Endothelial cell of umbilical vein (primary cell): Measurements from ENCODE around the gene ZSCAN5A.

Experiments used
- CTCF ChIP-seq, 2 donors: IDR thresholded peaks; 1 replicate in 1 of 2; 2 replicates in 1 of 2; pipeline ENCODE4 v1.5.1; 2011; ENCODE audit warnings: low read length in 2 of 2, mild to moderate bottlenecking in 2 of 2, moderate library complexity in 2 of 2, control low read depth in 1 of 2, inconsistent platforms in 1 of 2, low read depth in 1 of 2; ENCODE audit not compliant: insufficient read depth in 1 of 2; ENCODE audit errors: extremely low read depth in 1 of 2
- EZH2 ChIP-seq: IDR thresholded peaks from 2 replicates; pipeline ENCODE4 v1.6.1; 2012; ENCODE audit warnings: borderline replicate concordance, low read depth, mild to moderate bottlenecking, moderate library complexity, low read length, inconsistent platforms; ENCODE audit not compliant: severe bottlenecking
- FOS ChIP-seq: IDR thresholded peaks from 2 replicates; pipeline ENCODE4 v1.6.1; 2011; ENCODE audit warnings: mild to moderate bottlenecking, low read length, moderate library complexity, borderline replicate concordance; ENCODE audit not compliant: insufficient read depth
- GATA2 ChIP-seq: IDR thresholded peaks from 2 replicates; pipeline ENCODE4 v1.7.0; 2011; ENCODE audit warnings: low read depth, mild to moderate bottlenecking, moderate library complexity, mixed read lengths, low read length; ENCODE audit not compliant: insufficient read length, insufficient read depth
- JUN ChIP-seq: IDR thresholded peaks from 2 replicates; pipeline ENCODE4 v1.6.1; 2011; ENCODE audit warnings: borderline replicate concordance, low read depth; ENCODE audit not compliant: insufficient read length, insufficient read depth
- MAX ChIP-seq: IDR thresholded peaks from 2 replicates; pipeline ENCODE4 v1.6.1; 2011; ENCODE audit not compliant: insufficient read depth, insufficient read length
- MYC ChIP-seq: IDR thresholded peaks from one replicate; pipeline ENCODE4 v1.6.1; 2011; ENCODE audit warnings: mild to moderate bottlenecking, low read depth, low read length
- POLR2A ChIP-seq: IDR thresholded peaks from 2 replicates; pipeline ENCODE4 v1.6.1; 2012; ENCODE audit warnings: low read depth, mild to moderate bottlenecking, control low read depth, low read length
- POLR2AphosphoS5 ChIP-seq: IDR thresholded peaks from 2 replicates; pipeline ENCODE4 v1.6.1; 2012; ENCODE audit warnings: low read depth, mild to moderate bottlenecking, control low read depth, low read length, moderate library complexity; ENCODE audit not compliant: insufficient read depth

- TF ChIP-seq CTCF (IDR thresholded peaks at IDR 0.05; ENCODE audit: extremely low read depth in 1 of 2, insufficient read depth in 1 of 2, low read depth in 1 of 2, low read length in 2 of 2): no peak
- TF ChIP-seq POLR2A: no peak
- no peak for TF ChIP-seq POLR2AphosphoS5
- no peak for TF ChIP-seq MAX
- TF ChIP-seq EZH2: no peak
- TF ChIP-seq FOS: no peak
- no peak for TF ChIP-seq MYC
- TF ChIP-seq JUN: no peak
- TF ChIP-seq GATA2: no peak
Observed at GRCh38 chr19:56209091-56209490, 105.5 kb downstream of the ZSCAN5A start.
